ENCODE results near the gene PRDM1.

DNA sequence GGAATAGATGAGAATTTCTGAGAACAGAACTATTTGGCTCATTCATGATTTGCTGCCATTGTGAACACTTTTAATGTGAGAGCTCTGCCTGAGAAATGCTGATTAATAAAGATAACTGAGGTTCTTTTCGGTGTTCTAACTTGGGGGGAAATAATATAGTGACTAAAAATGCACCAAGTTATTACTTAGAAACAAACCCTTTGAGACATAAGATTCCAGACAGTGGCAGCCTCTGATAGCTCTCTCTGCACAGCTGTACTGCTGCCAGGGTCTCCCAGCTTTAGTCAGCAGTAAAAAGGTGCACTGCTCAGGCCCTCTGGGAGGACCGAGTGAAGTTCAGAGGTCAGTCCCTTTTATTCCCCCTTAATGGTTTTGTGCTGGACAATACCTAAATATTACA, 2.5 kb upstream of the PRDM1 start:
- TF ChIP-seq, protein P1, sequence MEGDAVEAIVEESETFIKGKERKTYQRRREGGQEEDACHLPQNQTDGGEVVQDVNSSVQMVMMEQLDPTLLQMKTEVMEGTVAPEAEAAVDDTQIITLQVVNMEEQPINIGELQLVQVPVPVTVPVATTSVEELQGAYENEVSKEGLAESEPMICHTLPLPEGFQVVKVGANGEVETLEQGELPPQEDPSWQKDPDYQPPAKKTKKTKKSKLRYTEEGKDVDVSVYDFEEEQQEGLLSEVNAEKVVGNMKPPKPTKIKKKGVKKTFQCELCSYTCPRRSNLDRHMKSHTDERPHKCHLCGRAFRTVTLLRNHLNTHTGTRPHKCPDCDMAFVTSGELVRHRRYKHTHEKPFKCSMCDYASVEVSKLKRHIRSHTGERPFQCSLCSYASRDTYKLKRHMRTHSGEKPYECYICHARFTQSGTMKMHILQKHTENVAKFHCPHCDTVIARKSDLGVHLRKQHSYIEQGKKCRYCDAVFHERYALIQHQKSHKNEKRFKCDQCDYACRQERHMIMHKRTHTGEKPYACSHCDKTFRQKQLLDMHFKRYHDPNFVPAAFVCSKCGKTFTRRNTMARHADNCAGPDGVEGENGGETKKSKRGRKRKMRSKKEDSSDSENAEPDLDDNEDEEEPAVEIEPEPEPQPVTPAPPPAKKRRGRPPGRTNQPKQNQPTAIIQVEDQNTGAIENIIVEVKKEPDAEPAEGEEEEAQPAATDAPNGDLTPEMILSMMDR (IDR thresholded peaks at IDR 0.05) = no peak
- TF ChIP-seq EZH2 (IDR thresholded peaks at IDR 0.05; ENCODE audit: borderline replicate concordance, insufficient read depth, low read depth, low read length, poor library complexity, severe bottlenecking) = no peak
